ENCODE results near the gene RASAL1. TPM values are rescaled to one million over a fixed set of nuclear protein-coding genes. Genes with fewer than 3 reads are reported as not detected.

Gene RASAL1
- total and polyA plus RNA-seq, 2 donors (not counting 1 experiment from before 2014, with no cell fraction given), result not detected

GRCh38 chr12:113116875-113117274 is 18.7 kb downstream of the RASAL1 start:
- Histone ChIP-seq H4K20me1 (ENCODE audit: control insufficient read depth, extremely low read depth, insufficient read depth, low read length) (no peaks in the 10 kb centered on the region), H3K9me3 (ENCODE audit: control insufficient read depth, insufficient read depth, low read depth, low read length) (no peaks in the 10 kb centered on the region)

GRCh38 chr12:113115455-113116126 is 20.0 kb downstream of the RASAL1 start:
- no peaks in the 10 kb centered on the region for H3K4me1 ChIP-seq (ENCODE audit: control insufficient read depth, extremely low read depth, insufficient read depth, low read length)
- no peak overlapping the region for H3K27ac ChIP-seq (ENCODE audit: insufficient read depth, low read length)
- no peak overlapping the region for H3K4me2 ChIP-seq (ENCODE audit: extremely low read depth, insufficient read depth, low read length)
- TF ChIP-seq CTCF (conservative IDR thresholded peaks at IDR 0.05 in 1 of 2, IDR thresholded peaks at IDR 0.05 in 1 of 2; ENCODE audit: low read depth in 1 of 2, low read length in 2 of 2) (no peak), EZH2 (IDR thresholded peaks at IDR 0.05; ENCODE audit: low read length, missing control alignments) (no peak)
- no peaks in the 10 kb centered on the region for H4K20me1 ChIP-seq (ENCODE audit: control insufficient read depth, extremely low read depth, insufficient read depth, low read length)
- H3K36me3 ChIP-seq (ENCODE audit: control insufficient read depth, insufficient read depth, low read length), result no peaks in the 10 kb centered on the region
- no peaks in the 10 kb centered on the region for H3K27me3 ChIP-seq (ENCODE audit: control insufficient read depth, insufficient read depth, low read length)
- H3K4me3 ChIP-seq (replicated peaks in 1 of 4; ENCODE audit: control extremely low read depth in 1 of 4, insufficient read depth in 1 of 4, low read depth in 3 of 4, low read length in 4 of 4), result no peak overlapping the region
- H3K9me3 ChIP-seq (ENCODE audit: control insufficient read depth, insufficient read depth, low read depth, low read length), result no peaks in the 10 kb centered on the region
- no peaks in the 10 kb centered on the region for H3K79me2 ChIP-seq (ENCODE audit: control insufficient read depth, insufficient read depth, low read length)
- DNase-seq (ENCODE audit: low read depth in 2 of 2), result no peak
- no peak overlapping the region for H3K9ac ChIP-seq (ENCODE audit: insufficient read depth, low read length)
- no peak overlapping the region for H2AFZ ChIP-seq (ENCODE audit: low read length)

More at GRCh38 chr12:113116875-113117274, 18.7 kb downstream of the RASAL1 start:
- H2AFZ ChIP-seq (ENCODE audit: low read length), result no peak overlapping the region
- no peak overlapping the region for H3K4me3 ChIP-seq (replicated peaks in 1 of 4; ENCODE audit: control extremely low read depth in 1 of 4, insufficient read depth in 1 of 4, low read depth in 3 of 4, low read length in 4 of 4)
- no peak overlapping the region for H3K9ac ChIP-seq (ENCODE audit: insufficient read depth, low read length)
- H3K27me3 ChIP-seq (ENCODE audit: control insufficient read depth, insufficient read depth, low read length), result no peaks in the 10 kb centered on the region
- no peak overlapping the region for H3K4me2 ChIP-seq (ENCODE audit: extremely low read depth, insufficient read depth, low read length)
- no peaks in the 10 kb centered on the region for H3K4me1 ChIP-seq (ENCODE audit: control insufficient read depth, extremely low read depth, insufficient read depth, low read length)
- TF ChIP-seq EZH2 (IDR thresholded peaks at IDR 0.05; ENCODE audit: low read length, missing control alignments), result no peak
- TF ChIP-seq CTCF (conservative IDR thresholded peaks at IDR 0.05 in 1 of 2, IDR thresholded peaks at IDR 0.05 in 1 of 2; ENCODE audit: low read depth in 1 of 2, low read length in 2 of 2), result no peak
- H3K27ac ChIP-seq (ENCODE audit: insufficient read depth, low read length), result no peak overlapping the region
- H3K36me3 ChIP-seq (ENCODE audit: control insufficient read depth, insufficient read depth, low read length), result no peaks in the 10 kb centered on the region
- no peak for DNase-seq (ENCODE audit: low read depth in 2 of 2)
- H3K79me2 ChIP-seq (ENCODE audit: control insufficient read depth, insufficient read depth, low read length), result no peaks in the 10 kb centered on the region

GRCh38 chr12:113114447-113115178 is 20.9 kb downstream of the RASAL1 start:
- no peak overlapping the region for H3K9ac ChIP-seq (ENCODE audit: insufficient read depth, low read length)
- no peaks in the 10 kb centered on the region for H3K79me2 ChIP-seq (ENCODE audit: control insufficient read depth, insufficient read depth, low read length)
- H3K4me1 ChIP-seq (ENCODE audit: control insufficient read depth, extremely low read depth, insufficient read depth, low read length), result no peaks in the 10 kb centered on the region
- no peaks in the 10 kb centered on the region for H3K36me3 ChIP-seq (ENCODE audit: control insufficient read depth, insufficient read depth, low read length)
- H4K20me1 ChIP-seq (ENCODE audit: control insufficient read depth, extremely low read depth, insufficient read depth, low read length), result no peaks in the 10 kb centered on the region
- H3K4me2 ChIP-seq (ENCODE audit: extremely low read depth, insufficient read depth, low read length), result no peak overlapping the region
- H3K27me3 ChIP-seq (ENCODE audit: control insufficient read depth, insufficient read depth, low read length), result no peaks in the 10 kb centered on the region
- no peaks in the 10 kb centered on the region for H3K9me3 ChIP-seq (ENCODE audit: control insufficient read depth, insufficient read depth, low read depth, low read length)
- TF ChIP-seq EZH2 (IDR thresholded peaks at IDR 0.05; ENCODE audit: low read length, missing control alignments) (no peak), CTCF (conservative IDR thresholded peaks at IDR 0.05 in 1 of 2, IDR thresholded peaks at IDR 0.05 in 1 of 2; ENCODE audit: low read depth in 1 of 2, low read length in 2 of 2) (no peak)
- no peak overlapping the region for H3K4me3 ChIP-seq (replicated peaks in 1 of 4; ENCODE audit: control extremely low read depth in 1 of 4, insufficient read depth in 1 of 4, low read depth in 3 of 4, low read length in 4 of 4)
- no peak overlapping the region for H3K27ac ChIP-seq (ENCODE audit: insufficient read depth, low read length)
- H2AFZ ChIP-seq (ENCODE audit: low read length), result no peak overlapping the region
- DNase-seq (ENCODE audit: low read depth in 2 of 2), result no peak

All from fibroblast of lung (primary cell).